ENCODE measurements around the gene BICRA.
A peak's percentile ranks its signal among the peaks of the same experiment; 100 is the strongest.
"Not testable (repeated sequence)": the region's sequence is repeated elsewhere in the genome, so short reads cannot be mapped to it uniquely, and the experiment has no call there.

Gene BICRA

GRCh38 chr19:47608969-47609905 is at the start of gene BICRA:
Gene BICRA, plus strand, starts transcription at chr19:47609134. Its CDS starts 64,441 bp downstream, at chr19:47673575.
- DNase-seq = peak; percentile 54

GRCh38 chr19:47560999-47561398 is 47.9 kb upstream of the BICRA start:
- no peak for DNase-seq

DNA sequence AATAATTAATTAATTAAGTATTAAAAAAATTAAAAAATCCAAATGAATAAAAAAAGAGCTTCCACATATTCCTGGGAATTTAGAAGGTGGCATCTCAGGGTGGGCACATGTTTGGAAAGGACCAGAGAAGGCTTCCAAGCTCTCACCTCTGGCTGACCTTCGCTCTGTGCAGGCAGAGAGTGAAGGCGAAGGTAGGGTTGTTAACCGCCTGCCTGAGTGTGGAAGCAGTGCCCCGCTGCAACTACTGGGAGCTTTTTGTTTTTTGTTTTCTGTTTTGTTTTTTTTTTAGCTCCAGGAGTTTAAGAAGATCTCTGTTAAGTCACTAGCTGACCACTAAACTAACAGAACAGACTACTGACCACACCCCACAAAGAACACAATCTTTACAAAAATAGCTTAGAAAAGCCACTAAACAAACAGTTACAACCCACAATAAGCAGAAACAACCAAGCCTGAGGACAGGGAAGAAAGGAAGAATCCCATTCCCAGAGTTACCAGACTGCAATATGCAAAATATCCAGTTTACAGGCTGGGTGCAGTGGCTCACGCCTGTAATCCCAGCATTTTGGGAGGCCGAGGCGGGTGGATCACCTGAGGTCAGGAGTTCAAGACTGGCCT is 47.4 kb upstream of the BICRA start:
- DNase-seq = no peak

DNA sequence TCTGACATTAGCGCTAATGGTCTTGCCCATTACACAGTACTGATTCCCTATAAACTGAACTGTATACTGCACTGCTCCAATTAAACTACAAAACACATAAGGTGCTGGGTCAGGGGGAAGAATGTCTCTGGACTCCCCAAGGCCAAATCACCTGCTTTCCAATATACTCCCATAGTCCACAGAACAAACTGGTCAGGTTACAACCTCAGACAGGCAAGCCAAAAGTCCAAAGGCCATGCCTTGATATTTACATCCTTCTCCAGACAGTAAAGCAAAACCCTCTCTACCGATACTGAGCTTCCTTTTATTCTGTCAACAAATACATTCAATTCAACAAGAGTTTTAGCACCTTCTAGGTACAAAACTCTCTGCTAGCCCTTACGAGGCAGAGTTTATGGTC is 44.9 kb upstream of the BICRA start:
- no peak for DNase-seq

GRCh38 chr19:47569331-47569730 is 39.6 kb upstream of the BICRA start:
- no peak for DNase-seq

GRCh38 chr19:47572635-47573034 is 36.3 kb upstream of the BICRA start:
- DNase-seq = no peak

DNA sequence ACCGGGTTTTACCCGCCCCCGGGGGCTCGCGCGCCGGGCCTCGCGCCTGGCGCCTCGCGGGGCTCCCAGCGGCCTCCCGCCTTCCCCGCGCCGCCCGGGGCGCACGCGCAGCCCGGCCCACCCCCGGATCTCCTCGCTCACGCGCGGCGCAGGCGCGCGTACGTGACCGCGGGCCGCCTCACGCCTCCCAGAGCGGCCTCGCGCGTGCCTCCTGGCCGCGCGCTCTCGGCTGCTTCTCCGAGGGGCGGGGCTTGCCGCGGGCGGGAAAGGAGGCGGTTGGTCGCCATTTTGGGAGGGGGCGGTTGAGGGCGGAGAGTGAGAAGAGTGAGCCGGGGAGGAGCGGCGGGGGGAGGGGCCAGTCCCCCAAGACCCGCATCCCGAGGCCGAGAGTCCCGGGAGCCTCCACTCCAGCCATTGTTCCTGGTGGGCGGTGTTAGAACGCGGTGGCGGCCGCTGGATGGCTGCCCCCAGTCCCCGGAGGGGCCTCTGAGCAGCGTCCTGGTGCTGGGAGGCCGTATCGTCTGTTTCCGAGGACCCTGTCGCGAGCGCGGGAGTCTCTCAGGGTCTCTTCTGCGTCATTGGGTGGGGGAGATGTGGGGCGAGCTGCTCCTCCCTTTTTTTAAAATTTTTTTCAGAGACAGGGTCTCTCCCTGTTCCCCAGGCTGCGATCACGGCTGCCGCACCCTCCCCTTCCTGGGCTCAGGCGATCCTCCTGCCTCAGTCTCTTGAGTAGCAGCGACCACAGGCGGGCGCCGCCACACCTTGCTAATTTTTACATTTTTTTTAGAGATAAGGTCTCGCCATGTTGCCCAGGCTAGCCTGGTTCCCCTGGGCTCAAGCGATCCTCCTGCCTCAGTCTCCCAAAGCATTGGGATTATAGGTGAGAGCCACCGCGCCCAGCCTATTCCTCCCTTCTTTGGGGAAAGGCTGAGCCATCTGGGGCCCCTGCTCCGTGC is 35.6 kb upstream of the BICRA start, which contains the start of gene ZNF541:
ZNF541 (minus strand) TSS at position 78 of the 956 bp plus-strand sequence. CDS start 17,292 bp downstream, outside the sequence.
- DNase-seq = no peak

- DNase-seq = no peak
Measured at GRCh38 chr19:47580397-47580796, 28.5 kb upstream of the BICRA start.

- DNase-seq = no peak
Measured at GRCh38 chr19:47581605-47582319, 27.2 kb upstream of the BICRA start.

DNA sequence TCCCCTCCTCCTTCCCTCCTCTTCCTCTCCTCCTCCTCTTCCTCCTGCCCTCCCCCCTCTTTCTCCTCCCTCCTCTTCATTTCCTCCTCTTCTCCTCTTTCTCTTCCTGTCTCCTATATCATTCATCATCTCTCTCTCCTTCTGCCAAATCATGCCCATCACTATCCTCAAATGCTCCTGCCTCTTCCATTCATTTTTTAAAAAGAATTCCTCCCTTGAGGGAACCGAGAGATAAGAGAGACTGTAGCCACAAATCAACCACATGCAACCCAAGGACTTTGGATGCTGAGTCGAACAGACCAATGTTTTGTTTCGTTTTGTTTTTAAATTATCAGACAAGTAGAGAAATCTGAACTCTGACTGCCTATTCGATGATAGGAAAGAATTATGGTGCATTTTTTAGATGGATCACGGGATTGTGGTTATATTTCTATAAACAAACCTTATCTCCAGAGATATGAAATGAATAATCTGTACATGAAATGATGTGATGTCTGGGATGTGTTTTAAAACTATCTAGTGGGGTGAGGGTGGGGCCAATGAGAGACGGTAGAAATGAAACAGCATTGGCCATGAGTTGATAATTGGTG is 26.5 kb upstream of the BICRA start:
- no peak for DNase-seq

DNA sequence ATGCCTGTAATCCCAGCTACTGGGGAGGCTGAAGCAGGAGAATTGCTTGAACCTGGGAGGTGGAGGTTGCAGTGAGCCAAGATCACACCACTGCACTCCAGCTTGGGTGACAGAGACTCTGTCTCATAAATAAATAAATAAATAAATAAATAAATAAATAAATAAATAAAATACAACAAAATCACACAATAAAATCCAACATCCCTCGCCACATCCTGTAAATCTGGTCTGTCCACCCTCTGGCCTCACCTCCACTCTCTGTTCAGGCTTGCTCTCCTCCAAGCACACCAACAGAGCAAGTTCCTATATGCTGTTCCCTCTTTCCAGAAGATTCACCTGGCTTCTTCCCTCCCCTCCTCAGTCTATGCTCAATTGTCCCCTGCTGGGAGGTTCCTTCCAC is 25.8 kb upstream of the BICRA start:
- not testable (repeated sequence) for DNase-seq

DNA sequence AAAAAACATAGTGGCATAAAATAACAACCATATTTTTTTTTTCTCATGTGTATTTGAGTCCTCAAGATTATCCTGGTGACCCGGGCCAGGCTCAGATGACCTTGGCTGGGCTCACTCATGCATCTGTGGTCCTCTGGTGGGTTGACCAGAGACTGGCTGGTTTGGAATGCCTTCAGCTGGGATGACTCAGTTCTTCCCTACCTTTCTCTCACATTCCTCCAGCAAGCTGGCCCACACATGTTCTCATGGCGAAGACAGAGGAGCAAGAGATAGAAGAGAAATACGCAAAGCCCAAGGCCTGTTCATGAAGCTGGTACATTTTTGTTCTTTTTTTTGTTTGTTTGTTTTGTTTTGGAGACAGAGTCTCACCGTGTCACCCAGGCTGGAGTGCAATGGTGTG is 21.6 kb upstream of the BICRA start:
- no peak for DNase-seq

DNA sequence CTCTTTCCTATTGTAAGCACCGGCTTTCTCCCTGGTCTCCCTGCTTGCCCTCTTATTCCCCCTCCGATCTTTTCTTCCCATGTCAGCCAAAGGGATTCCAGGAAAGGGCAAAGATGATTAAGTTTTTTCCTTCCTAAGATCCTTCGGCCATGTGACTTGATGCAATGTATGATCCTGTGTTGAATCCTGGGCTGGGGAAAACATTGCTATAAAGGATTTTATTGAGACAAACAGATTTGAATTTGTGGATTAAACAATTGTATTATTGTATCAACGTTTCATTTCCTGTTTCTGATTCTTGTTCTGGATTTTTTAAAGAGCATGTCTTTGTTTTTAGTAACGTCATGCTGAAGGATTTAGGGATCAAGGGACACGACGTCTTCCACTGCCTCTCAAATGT is 19.1 kb upstream of the BICRA start:
- no peak for DNase-seq

- DNase-seq = no peak
Measured at GRCh38 chr19:47593860-47594259, 15.1 kb upstream of the BICRA start.

DNA sequence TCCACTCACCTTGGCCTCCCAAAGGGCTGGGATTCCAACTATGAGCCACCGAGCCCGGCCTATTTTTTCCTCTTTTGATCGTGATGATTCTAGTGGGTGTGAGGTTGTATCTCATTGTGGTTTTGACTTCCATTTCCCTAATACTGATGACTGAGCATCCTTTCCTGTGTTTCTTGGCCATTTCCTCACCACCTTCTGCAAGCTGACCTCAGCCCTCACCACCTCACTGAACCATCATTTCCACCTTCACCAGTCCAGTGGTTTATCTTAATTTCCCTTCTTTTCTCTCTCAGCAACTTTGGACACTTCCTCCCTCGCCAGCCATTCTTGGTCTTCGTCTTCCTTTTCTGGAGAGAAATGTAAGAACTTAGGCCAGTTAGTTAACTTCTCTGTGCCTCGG is 13.0 kb upstream of the BICRA start:
- DNase-seq = no peak

DNA sequence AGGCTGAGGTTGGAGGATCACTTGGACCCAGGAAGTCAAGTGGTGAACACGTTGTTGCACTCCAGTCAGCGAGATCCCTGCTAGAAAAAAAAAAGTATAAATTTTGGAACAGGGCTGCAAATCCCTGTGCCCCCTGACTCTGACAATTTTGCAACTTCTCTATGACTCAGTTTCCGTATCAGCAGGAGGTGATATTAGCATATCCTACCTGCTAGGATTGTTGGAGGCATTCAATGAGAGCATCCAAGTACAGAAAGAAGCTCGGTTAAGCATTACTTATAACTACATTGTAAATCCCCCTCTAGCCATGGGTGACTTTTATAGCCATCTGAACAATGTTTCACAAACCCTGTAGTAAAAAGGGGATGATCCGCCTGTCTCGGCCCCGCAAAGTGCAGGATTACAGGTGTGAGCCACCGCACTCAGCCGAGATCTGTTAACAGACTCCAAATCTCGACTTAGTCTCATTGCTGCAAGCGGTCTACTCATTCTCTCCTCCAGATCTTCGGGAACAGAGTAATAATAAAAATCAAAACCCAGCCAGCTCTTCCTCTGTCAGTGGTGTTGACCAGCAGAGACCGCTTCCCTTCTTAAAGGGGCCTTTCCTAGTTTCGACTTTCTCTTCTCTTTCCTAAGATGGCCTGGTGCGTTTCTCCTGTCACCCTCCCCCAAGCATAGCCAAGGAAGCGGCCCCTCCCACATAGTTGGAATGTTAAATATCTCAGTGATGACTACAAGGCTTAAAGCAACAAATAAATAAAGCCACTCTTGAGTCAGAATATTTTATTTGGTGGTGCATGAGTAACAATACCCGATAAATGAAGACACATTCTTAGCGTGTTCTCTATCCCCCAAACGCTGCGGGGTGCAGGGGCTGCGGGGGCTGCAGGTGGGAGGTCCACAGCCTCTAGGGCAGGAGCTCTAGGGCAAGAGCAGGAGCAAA is 10.3 kb upstream of the BICRA start:
- no peak for DNase-seq

DNA sequence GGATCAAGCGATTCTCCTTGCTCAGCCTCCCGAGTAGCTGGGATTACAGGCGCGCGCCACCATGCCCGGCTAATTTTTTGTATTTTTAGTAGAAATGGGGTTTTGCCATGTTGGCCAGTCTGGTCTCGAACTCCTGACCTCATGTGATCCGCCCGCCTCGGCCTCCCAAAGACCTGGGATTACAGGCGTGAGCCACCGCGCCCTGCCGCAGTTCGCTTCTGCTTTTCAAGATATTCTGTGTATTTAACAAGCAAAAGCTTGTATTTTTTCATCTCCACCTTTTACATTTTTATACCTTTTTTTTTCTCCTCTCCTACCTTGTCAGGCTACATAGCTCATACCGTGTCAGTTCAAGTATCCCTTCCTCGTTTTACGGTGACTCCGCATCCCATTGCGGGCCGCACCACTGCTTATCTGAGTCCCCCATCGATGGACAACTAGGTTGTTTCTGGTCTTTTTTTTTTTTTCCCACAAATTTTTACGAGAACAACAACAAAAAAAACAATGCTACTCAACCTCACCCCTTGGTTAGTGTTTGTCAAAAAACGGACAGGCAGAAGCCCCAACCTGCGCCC is 9.2 kb upstream of the BICRA start:
- DNase-seq = not testable (repeated sequence)

DNA sequence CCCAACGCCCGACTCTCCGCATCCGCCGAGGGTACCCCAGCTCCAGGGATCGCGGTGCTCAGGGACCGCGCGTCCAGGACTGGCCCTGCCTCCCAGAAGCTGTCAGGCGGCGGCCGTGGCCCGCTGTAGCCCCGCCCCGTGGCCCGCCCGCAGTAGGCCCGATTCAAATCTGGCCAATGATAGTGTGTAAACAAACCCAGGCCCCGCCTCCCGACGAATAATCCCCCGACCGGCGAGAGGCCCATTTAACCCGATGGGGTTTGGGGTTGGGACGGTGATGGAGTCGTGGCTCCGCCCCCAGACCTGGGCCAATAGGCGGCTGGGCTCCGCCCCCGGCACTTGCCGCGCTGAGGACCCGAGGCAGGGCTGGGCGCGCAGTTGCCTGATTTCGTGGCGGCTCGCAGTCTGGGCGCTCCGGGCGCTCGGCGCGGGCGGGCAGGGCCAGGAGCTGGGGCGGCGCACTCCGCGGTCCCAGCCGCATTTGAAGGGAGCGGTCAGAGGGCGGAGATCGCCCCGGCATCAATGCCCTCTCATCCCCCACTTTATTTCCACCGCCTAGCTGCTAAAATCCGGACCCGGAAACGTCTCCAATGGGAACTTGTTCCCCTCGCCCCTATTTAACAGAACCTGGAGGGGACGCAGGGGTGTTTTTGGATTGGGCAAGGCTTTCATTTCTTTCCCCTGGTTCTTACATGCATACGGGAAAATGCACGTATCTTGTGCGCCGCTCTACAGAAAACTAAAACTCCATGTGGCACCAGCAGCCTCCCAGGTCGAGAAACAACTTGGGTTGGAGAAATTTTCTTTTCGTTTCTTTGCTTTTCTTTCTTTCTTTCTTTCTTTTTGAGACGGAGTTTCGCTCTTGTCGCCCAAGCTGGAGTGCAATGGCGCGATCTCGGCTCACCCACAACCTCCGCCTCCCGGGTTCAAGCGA is 8.4 kb upstream of the BICRA start:
- peak; percentile 98 for DNase-seq
